ENCODE data around the gene BARD1.
"Not testable (repeated sequence)": the region's sequence is repeated elsewhere in the genome, so short reads cannot be mapped to it uniquely, and the experiment has no call there.

Gene BARD1

GRCh38 chr2:214772443-214773015 is 37.0 kb downstream of the BARD1 start:
- no peak for DNase-seq (ENCODE audit: low read depth in 2 of 2)

GRCh38 chr2:214765180-214765579 is 44.3 kb downstream of the BARD1 start:
- DNase-seq (ENCODE audit: low read depth in 2 of 2): no peak

DNA sequence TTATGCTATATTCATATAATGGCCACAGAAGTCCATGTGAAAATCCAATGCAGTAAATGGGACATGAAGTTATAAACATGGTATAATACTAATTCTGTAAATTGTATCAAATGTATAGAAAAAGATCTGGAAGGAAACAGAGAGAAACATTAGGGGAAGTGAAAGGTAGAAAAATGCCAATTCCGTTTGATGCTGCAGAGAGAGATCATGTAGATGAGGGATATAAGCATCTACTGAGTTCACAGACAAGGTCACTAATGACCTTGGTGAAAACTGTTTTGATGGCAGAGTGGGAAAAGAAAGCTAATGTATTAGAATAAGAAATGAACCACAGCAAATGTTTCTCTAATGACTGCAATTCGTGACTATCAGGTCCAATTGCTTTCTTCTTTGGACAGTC is 56.0 kb downstream of the BARD1 start:
- DNase-seq (ENCODE audit: low read depth in 2 of 2): no peak

GRCh38 chr2:214750529-214750928 is 59.0 kb downstream of the BARD1 start:
- DNase-seq (ENCODE audit: low read depth in 2 of 2): no peak

DNA sequence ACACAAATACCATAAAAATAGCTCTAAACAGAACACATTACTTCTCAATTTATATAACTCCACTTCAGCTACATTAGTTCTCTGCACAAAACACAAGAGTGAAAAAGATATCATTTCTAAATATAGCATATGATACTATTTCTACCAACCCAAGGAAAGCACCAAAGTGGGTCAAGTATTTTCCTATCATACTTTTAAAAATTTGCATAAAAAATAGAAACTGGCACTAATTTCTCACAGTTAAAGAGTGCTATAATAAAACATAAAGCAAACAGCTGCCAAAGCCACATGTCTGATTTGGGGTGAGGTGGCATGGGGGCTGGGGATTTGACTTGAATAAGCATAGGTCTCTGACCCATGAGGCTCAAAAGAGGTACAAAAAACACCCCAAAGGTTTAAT is 61.5 kb downstream of the BARD1 start:
- DNase-seq (ENCODE audit: low read depth in 2 of 2): no peak

GRCh38 chr2:214742119-214742518 is 67.4 kb downstream of the BARD1 start:
- DNase-seq (ENCODE audit: low read depth in 2 of 2): no peak

DNA sequence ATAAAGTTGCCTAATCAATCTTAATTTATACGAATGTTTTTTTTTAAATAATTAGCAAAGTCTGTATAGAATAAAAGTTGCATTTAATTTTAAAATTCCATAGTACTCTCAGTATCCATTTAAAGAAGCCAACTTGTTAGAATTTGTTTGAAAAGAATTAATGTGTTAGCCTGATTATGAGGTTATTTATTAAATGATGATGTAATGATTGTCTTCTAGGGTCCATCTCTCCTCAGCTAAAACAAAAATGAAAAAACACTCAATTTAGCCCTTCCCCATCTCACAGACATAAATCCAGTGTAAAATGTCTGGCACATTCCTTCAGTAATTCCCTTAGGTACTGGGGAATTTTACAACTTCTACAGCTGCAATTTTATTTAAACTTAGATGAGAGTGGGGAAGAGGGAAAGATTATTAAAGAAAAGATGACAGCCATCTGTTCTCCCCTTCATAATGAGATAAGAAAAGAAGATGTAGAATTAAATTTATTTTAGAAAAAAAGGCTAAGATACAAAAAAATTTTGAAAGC is 68.6 kb downstream of the BARD1 start:
- peak; percentile 11 for DNase-seq (ENCODE audit: low read depth in 2 of 2)

DNA sequence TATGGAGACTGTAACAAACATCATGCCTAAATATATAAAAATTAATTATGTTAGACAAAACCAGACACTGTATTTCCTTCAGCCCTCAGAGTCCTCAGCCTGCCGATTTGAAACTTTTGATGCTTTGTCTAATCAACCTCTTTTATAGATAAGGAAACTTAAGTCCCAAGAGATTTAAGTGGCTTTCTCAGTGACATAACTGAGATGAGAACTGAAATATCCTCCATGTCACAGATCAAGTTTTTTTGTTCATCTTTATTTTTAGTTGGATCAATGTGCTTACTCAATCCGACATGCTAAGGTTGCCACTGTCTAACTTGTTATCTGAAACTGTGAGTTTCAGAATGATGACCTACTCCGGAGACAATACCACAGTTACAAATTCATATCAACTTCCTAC is 72.3 kb downstream of the BARD1 start:
- no peak for DNase-seq (ENCODE audit: low read depth in 2 of 2)

GRCh38 chr2:214730800-214731407 is 78.6 kb downstream of the BARD1 start:
- DNase-seq (ENCODE audit: low read depth in 2 of 2): no peak

DNA sequence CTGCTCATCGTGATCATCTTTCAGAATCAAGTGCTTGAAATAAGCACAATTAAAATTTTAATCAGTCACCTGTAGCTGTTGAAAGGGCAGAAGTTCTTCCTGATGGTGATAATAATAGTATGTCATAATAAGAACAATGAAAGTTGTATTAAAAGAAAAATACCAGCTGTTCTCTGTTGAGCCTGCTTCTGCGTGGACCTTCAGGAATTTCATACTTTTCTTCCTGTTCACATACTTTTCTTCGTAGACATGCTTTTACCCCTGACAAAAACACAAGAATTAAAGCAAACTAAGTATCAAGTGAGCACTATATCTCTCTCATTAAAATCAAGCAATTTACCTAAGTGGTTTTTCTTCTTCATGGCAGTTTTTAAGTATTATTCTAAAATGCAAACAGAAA is 79.2 kb downstream of the BARD1 start:
- DNase-seq (ENCODE audit: low read depth in 2 of 2): no peak

GRCh38 chr2:214724741-214725140 is 84.7 kb downstream of the BARD1 start:
- no peak for DNase-seq (ENCODE audit: low read depth in 2 of 2)

- not testable (repeated sequence) for DNase-seq (ENCODE audit: low read depth in 2 of 2)
These were observed 91.6 kb downstream of the BARD1 start for GRCh38 chr2:214717837-214718236.

DNA sequence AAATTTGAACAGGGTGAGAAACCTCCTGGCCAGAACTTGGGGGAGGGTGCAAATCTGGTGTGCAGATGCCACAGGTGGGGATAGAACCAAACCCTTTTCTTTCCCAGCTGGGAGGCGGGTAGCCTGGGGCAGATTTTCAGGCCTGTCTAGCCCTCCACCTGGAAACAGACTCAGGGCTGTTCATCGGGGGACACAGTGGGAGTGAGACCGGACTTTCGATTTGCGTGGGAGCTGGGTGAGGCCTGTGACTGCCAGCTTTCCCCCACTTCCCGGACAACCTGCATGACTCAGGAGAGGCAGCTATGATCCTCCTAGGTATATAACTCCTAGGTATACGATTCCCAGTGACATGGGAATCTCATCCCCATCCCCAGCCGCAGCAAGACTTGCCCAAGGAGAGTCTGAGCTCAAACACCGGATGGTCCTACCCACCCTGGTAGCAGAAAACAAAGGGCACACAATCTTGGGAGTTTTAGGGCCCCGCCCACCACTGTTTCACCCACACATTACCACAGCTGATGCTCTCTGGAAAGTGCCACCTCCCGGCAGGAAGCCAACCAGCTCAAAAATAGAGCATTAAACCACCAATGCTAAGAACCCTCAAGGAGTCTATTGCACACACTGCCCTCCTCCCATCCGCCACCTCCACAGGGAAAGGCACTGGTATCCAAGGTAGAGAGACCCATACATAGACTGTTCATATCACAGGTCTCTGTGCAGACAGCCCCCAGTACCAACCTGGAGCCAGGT is 92.5 kb downstream of the BARD1 start:
- no peak for DNase-seq (ENCODE audit: low read depth in 2 of 2)

- no peak for DNase-seq (ENCODE audit: low read depth in 2 of 2)
These were observed 94.5 kb downstream of the BARD1 start for GRCh38 chr2:214715025-214715424.

GRCh38 chr2:214713080-214713830 is 96.2 kb downstream of the BARD1 start:
- DNase-seq (ENCODE audit: low read depth in 2 of 2): no peak

- no peak for DNase-seq (ENCODE audit: low read depth in 2 of 2)
These were observed 98.8 kb downstream of the BARD1 start for GRCh38 chr2:214710729-214711128.

- DNase-seq (ENCODE audit: low read depth in 2 of 2): no peak
These were observed 102.5 kb downstream of the BARD1 start for GRCh38 chr2:214706986-214707385.

- no peak for DNase-seq (ENCODE audit: low read depth in 2 of 2)
These were observed 110.2 kb downstream of the BARD1 start for GRCh38 chr2:214699236-214699635.

- DNase-seq (ENCODE audit: low read depth in 2 of 2): no peak
These were observed 112.8 kb downstream of the BARD1 start for GRCh38 chr2:214696681-214697080.

- DNase-seq (ENCODE audit: low read depth in 2 of 2): no peak
These were observed 113.7 kb downstream of the BARD1 start for GRCh38 chr2:214695789-214696188.

DNA sequence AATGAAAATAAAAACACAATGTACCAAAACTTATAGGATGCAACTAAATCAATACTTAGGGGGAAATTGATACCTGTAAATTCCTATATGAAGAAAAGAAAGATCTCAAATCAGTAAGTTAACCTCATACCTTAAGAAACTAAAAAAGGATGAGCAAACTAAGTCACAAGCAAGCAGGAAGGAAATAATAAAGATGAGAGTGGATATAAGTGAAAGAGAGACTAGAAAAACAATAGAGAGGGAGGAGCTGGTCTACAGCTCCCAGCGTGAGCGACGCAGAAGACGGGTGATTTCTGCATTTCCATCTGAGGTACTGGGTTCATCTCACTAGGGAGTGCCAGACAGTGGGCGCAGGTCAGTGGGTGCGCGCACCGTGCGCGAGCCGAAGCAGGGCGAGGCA is 125.9 kb downstream of the BARD1 start:
- DNase-seq (ENCODE audit: low read depth in 2 of 2): not testable (repeated sequence)

DNA sequence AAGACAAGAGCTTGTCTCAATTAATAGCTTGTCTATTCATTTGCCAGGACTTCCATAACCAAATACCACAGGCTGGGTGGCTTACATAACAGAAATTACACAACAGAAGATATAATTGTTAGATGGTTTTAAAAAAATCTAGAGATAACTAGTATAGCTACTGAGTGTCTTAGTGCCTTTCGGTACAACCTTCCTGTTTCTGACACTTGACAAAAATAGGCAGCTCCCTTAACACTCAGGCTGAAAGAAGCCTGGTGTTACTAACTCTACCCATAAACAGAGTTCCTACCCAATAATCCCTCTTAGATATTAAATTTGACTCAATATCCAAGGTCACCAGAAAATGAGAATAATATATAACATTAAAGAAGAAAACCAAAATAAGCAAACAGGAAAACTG is 129.7 kb downstream of the BARD1 start:
- no peak for DNase-seq (ENCODE audit: low read depth in 2 of 2)

All from fibroblast of skin of left quadriceps (primary cell).